H9 (cell line): ENCODE measurements around the gene HNRNPD. TPM values are rescaled to one million over a fixed set of nuclear protein-coding genes. Genes with fewer than 3 reads are reported as not detected.

Experiments
- DNase-seq: peaks from one replicate; pipeline ENCODE4 v3.0.0-alpha.2; 2017
- H2AFZ ChIP-seq: one replicate; pipeline ENCODE4 v1.6.1; 2013; ENCODE audit warnings: mild to moderate bottlenecking, low read length, control low read depth, moderate library complexity
- H2AK5ac ChIP-seq: 2 replicates; pipeline ENCODE4 v1.6.1; 2013; ENCODE audit warnings: low read length, control low read depth, mixed read lengths; ENCODE audit not compliant: insufficient read length
- H2BK120ac ChIP-seq: one replicate; pipeline ENCODE4 v1.6.1; 2013; ENCODE audit warnings: low read depth, mild to moderate bottlenecking, low read length, control low read depth, inconsistent platforms; ENCODE audit not compliant: poor library complexity, severe bottlenecking
- H2BK12ac ChIP-seq: 2 replicates; pipeline ENCODE4 v1.6.1; 2013; ENCODE audit warnings: low read length, control low read depth, mixed read lengths, low read depth; ENCODE audit not compliant: insufficient read length
- H2BK15ac ChIP-seq: 2 replicates; pipeline ENCODE4 v1.6.1; 2013; ENCODE audit warnings: low read depth, low read length, control low read depth
- H2BK20ac ChIP-seq: one replicate; pipeline ENCODE4 v1.6.1; 2013; ENCODE audit warnings: low read depth, mild to moderate bottlenecking, low read length, control low read depth, inconsistent platforms; ENCODE audit not compliant: poor library complexity, severe bottlenecking
- H2BK5ac ChIP-seq: 2 replicates; pipeline ENCODE4 v1.6.1; 2013; ENCODE audit warnings: low read length, control low read depth, mixed read lengths; ENCODE audit not compliant: insufficient read length
- H3K14ac ChIP-seq: 2 replicates; pipeline ENCODE4 v1.6.1; 2013; ENCODE audit warnings: low read length, control low read depth; ENCODE audit not compliant: insufficient read depth
- H3K18ac ChIP-seq: 2 replicates; pipeline ENCODE4 v1.6.1; 2013; ENCODE audit warnings: low read depth, mild to moderate bottlenecking, mixed read lengths, low read length, control low read depth; ENCODE audit not compliant: insufficient read length
- H3K23ac ChIP-seq: 2 replicates; pipeline ENCODE4 v1.6.1; 2013; ENCODE audit warnings: low read length, control low read depth, mixed read lengths, low read depth; ENCODE audit not compliant: insufficient read length
- H3K23me2 ChIP-seq: 2 replicates; pipeline ENCODE4 v1.6.1; 2013; ENCODE audit warnings: low read depth, mild to moderate bottlenecking, mixed read lengths, low read length, control low read depth; ENCODE audit not compliant: insufficient read length, poor library complexity, severe bottlenecking
- H3K27ac ChIP-seq: 2 replicates; pipeline ENCODE4 v1.5.1; 2013; ENCODE audit warnings: low read length, control low read depth, mixed read lengths, low read depth; ENCODE audit not compliant: insufficient read length
- H3K27me3 ChIP-seq: 2 replicates; pipeline ENCODE4 v1.6.1; 2013; ENCODE audit warnings: low read length, control low read depth, inconsistent platforms; ENCODE audit not compliant: insufficient read depth
- H3K4ac ChIP-seq: 2 replicates; pipeline ENCODE4 v1.6.1; 2013; ENCODE audit warnings: low read depth, mild to moderate bottlenecking, control low read depth, inconsistent platforms, low read length, moderate library complexity
- H3K4me1 ChIP-seq: 2 replicates; pipeline ENCODE4 v1.6.1; 2013; ENCODE audit warnings: low read length, control low read depth, inconsistent platforms; ENCODE audit not compliant: insufficient read depth
- H3K4me2 ChIP-seq: 2 replicates; pipeline ENCODE4 v1.6.1; 2013; ENCODE audit warnings: low read length, control low read depth, mixed read lengths; ENCODE audit not compliant: insufficient read length, insufficient read depth
- H3K56ac ChIP-seq: 2 replicates; pipeline ENCODE4 v1.6.1; 2013; ENCODE audit warnings: low read depth, mild to moderate bottlenecking, mixed read lengths, low read length, control low read depth; ENCODE audit not compliant: insufficient read length
- H3K79me1 ChIP-seq: 2 replicates; pipeline ENCODE4 v1.6.1; 2013; ENCODE audit warnings: low read depth, mild to moderate bottlenecking, moderate library complexity, low read length, control low read depth, inconsistent platforms; ENCODE audit not compliant: insufficient read depth, poor library complexity, severe bottlenecking
- H3K79me2 ChIP-seq: 2 replicates; pipeline ENCODE4 v1.6.1; 2013; ENCODE audit warnings: low read length, control low read depth, inconsistent platforms; ENCODE audit not compliant: insufficient read depth
- H3K9ac ChIP-seq: 2 replicates; pipeline ENCODE4 v1.6.1; 2013; ENCODE audit warnings: low read length, control low read depth, mixed read lengths; ENCODE audit not compliant: insufficient read length; ENCODE audit errors: extremely low read depth
- H3K9me3 ChIP-seq: one replicate; pipeline ENCODE4 v1.6.1; 2013; ENCODE audit warnings: low read depth, low read length, inconsistent platforms; ENCODE audit not compliant: control insufficient read depth
- H3T11ph ChIP-seq: one replicate; pipeline ENCODE4 v1.6.1; 2013; ENCODE audit warnings: mild to moderate bottlenecking, low read length, control low read depth, inconsistent platforms
- H4K20me1 ChIP-seq: one replicate; pipeline ENCODE4 v1.6.1; 2013; ENCODE audit not compliant: control insufficient read depth, insufficient read length, insufficient read depth
- H4K5ac ChIP-seq: 2 replicates; pipeline ENCODE4 v1.6.1; 2013; ENCODE audit warnings: low read depth, mild to moderate bottlenecking, mixed read lengths, low read length, control low read depth; ENCODE audit not compliant: insufficient read length
- H4K8ac ChIP-seq: replicated peaks from 2 replicates; pipeline ENCODE4 v1.6.1; 2013; ENCODE audit warnings: low read length, control low read depth, mixed read lengths, low read depth; ENCODE audit not compliant: insufficient read length
- H4K91ac ChIP-seq: 2 replicates; pipeline ENCODE4 v1.6.1; 2013; ENCODE audit warnings: low read depth, mild to moderate bottlenecking, moderate library complexity, mixed read lengths, low read length, control low read depth; ENCODE audit not compliant: insufficient read length
- H3K27ac Mint-ChIP-seq, 3 experiments: 2 replicates in 2 of 3; 3 replicates in 1 of 3; pipeline ENCODE4 v1.8.0; 2020 to 2021; ENCODE audit warnings: mixed read lengths in 3 of 3, mild to moderate bottlenecking in 1 of 3, moderate library complexity in 1 of 3
- H3K27me3 Mint-ChIP-seq: 2 replicates; pipeline ENCODE4 v1.8.0; 2021; ENCODE audit warnings: low read depth, mild to moderate bottlenecking, moderate library complexity, mixed read lengths
- H3K36me3 Mint-ChIP-seq, 3 experiments: 2 replicates in 2 of 3; 3 replicates in 1 of 3; pipeline ENCODE4 v1.8.0; 2020 to 2021; ENCODE audit warnings: low read depth in 3 of 3, mixed read lengths in 3 of 3; ENCODE audit not compliant: insufficient read depth in 1 of 3
- H3K4me1 Mint-ChIP-seq, 2 experiments: 2 replicates each; pipeline ENCODE4 v1.8.0; 2020; ENCODE audit warnings: mixed read lengths in 2 of 2
- H3K4me3 Mint-ChIP-seq, 2 experiments: 2 replicates in 1 of 2; 3 replicates in 1 of 2; pipeline ENCODE4 v1.8.0; 2020 to 2021; ENCODE audit warnings: mild to moderate bottlenecking in 2 of 2, mixed read lengths in 2 of 2, moderate library complexity in 1 of 2
- H3K9me3 Mint-ChIP-seq, 2 experiments: 2 replicates in 1 of 2; 3 replicates in 1 of 2; pipeline ENCODE4 v1.8.0; 2020; ENCODE audit warnings: mild to moderate bottlenecking in 2 of 2, mixed read lengths in 2 of 2, moderate library complexity in 1 of 2
- CTCF ChIP-seq: fragments of 200-600 bp; sonication (generic); conservative IDR thresholded peaks from 3 replicates; pipeline ENCODE4 v1.8.0; 2021; ENCODE audit warnings: antibody characterized with exemption, mild to moderate bottlenecking
- WGBS: extraction: QIAGEN DNeasy Blood & Tissue Kit; methylation state at CpG from one replicate; pipeline ENCODE4 v1.1.7; 2013; ENCODE audit warnings: missing lambda C conversion rate, low lambda C conversion rate, mixed read lengths; ENCODE audit not compliant: insufficient read length; ENCODE audit errors: extremely low coverage; 5-methylcytosine and 5-hydroxymethylcytosine counted together
- total RNA-seq: library from RNA; stranded (reverse); gene quantifications from 2 replicates; pipeline ENCODE4 v1.2.1, GENCODE V29; 2021

Gene HNRNPD
- total RNA-seq, 1 experiment from 2014 or later: 611 TPM

- Histone ChIP-seq H4K20me1 (no peaks in the 10 kb centered on the region), H4K91ac (no peak overlapping the region), H3K18ac (no peak overlapping the region), H2AK5ac (no peak overlapping the region), H3K79me1 (peaks cover 6% of the 10 kb centered on the region), H3T11ph (no peak overlapping the region), H2BK20ac (no peak overlapping the region), H3K4ac (no peak overlapping the region), H3K27ac (no peak overlapping the region), H3K14ac (no peak overlapping the region), H2BK15ac (no peak overlapping the region), H3K23ac (no peak overlapping the region), H2BK12ac (no peak overlapping the region), H3K23me2 (no peaks in the 10 kb centered on the region), H4K8ac (no peak overlapping the region), H3K27me3 (no peaks in the 10 kb centered on the region), H2AFZ (no peak overlapping the region), H3K9me3 (no peaks in the 10 kb centered on the region), H2BK120ac (no peak overlapping the region), H2BK5ac (no peak overlapping the region), H3K9ac (no peak overlapping the region), H3K4me1 (no peaks in the 10 kb centered on the region), H4K5ac (no peak overlapping the region), H3K56ac (no peak overlapping the region), H3K4me2 (no peak overlapping the region), H3K79me2 (peaks cover 2% of the 10 kb centered on the region; the same call in 1 of the 2 replicates)
- no peak for TF ChIP-seq CTCF
- peaks cover 59 to 85% (median 82%) of the 10 kb centered on the region in 3 experiments for H3K36me3 Mint-ChIP-seq
- H3K27ac Mint-ChIP-seq: peak overlapping the region in 1 of 3 experiments; percentile 89; a peak in 2 of 7 replicates
- no peak for DNase-seq
- no peaks in the 10 kb centered on the region for H3K27me3 Mint-ChIP-seq
- WGBS: no CpG with 5 or more reads among the region's 2 CpGs
- H3K4me1 Mint-ChIP-seq: no peaks in the 10 kb centered on the region
- no peak overlapping the region for H3K4me3 Mint-ChIP-seq
- no peaks in the 10 kb centered on the region for H3K9me3 Mint-ChIP-seq
Measured at GRCh38 chr4:82352825-82353366, 20.9 kb downstream of the HNRNPD start.
